T-helper 9 cell (primary cell): Measurements from ENCODE around the gene OXSR1.
"Not testable (repeated sequence)": the region's sequence is repeated elsewhere in the genome, so short reads cannot be mapped to it uniquely, and the experiment has no call there.

Experiments
- DNase-seq: peaks from one replicate; pipeline ENCODE4 v3.0.0-alpha.2; 2020

OXSR1 gene

DNA sequence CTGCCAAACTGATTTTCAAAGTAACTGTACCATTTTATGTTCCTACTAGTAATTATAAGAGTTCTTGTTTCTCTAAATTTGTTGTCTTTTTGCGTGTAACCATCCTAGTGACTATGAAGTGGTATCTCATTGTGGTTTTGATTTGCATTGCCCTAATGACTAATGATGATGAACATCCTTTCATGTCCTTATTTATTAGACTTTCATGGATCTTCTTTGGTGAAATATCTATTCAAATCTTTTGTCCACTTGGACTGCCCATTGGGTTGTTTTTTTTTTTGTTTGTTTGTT, 3.6 kb downstream of the OXSR1 start:
- DNase-seq = no peak

DNA sequence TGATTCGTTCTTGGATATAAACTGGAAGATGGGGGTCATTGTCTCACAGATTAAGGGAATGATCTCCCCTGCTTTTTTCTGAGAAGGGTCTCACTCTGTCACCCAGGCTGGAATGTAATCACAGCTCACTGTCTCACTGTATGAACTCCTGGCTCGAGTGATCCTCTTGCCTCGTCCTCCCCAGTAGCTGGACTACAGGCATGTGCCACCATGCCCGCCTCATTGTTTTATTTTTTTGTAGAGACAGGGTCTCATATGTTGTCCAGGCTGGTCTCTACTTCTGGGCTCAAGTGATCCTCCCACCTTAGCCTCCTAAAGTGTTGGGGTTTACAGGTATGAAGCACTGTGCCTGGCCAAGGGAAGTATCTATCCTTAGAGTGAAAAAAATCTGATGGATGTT, 5.4 kb downstream of the OXSR1 start:
- no peak for DNase-seq

DNA sequence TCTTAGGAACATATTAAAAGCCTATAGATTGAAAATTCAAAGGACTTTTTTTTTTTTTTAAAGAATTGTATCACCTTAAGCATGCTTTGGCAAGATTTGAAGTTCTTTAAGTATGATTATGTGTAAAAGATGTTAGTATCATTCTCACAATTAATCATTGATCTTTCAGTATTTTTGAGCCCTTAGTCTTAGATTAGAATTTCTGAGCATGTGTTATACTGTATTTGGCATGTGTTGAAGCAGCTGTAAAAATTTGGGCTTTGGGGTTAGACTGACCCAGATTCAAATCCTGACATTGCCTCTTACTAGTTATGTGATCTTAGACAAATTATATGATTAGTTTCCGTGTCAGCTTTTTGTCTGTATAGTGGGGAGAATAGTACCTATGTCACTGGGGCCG, 6.3 kb downstream of the OXSR1 start:
- no peak for DNase-seq

DNA sequence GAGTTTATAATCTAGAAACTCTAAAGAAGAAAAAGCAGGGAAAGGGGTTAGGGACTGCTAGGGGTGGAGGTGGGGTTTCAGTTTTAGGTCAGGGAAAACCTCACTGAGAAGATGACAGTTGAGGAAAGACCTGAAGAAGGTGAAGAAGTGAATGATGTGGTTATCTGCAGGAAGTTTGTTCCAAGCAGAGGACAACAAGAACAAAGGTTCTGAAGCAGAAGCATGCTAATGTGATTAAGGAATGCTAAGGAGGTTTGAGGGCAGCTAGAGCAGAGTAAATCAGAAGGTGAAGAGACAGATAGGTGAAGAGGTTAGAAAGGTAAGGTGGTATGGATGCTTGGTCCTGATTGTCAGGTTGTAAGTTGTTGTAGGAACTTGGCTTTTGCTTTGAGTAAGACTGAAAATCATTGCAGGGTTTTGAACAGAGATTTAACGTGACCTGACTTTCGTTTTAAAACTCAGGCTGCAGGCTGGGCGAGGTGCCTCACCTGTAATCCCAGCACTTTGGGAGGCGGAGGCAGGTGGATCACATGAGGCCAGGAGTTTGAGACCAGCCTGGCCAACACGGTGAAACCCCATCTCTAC, 8.6 kb downstream of the OXSR1 start:
- DNase-seq = no peak

DNA sequence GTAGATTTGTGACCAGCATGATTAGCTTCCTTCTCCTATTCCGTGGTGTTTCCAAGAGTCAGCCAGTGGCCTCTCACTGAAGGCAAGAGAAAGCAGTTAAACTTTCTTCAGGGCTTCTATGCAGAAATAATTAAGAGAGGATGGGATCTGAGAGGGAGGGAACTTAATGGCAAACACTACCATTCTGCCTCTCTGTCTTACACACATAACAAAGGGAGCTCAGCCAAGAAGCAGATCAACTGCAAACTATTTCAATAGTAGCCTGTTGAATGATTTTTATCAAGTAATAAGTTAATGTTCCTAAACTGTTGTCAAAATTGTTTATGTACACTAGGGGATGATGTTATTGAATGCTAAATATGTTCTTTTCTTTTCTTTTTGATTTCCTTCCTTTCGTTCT, 11.8 kb downstream of the OXSR1 start:
- DNase-seq = no peak

DNA sequence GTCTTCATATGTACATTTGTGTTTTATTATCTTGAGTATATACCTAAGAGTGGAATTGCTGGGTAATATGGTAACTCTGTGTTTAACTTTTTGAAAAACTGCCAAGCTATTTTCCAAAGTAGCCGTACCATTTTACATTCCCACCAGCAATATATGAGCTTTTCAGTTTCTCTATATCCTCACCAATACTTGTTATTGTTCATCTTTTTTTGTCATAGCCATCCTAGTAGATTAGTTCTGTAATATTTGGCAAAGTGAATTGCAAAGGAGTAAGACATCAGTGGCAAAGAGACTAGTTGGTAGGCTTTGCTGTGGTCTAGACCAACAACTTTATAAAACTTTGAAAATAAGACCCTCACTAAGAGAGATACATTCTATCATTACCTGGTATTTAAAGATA, 21.4 kb downstream of the OXSR1 start:
- DNase-seq = no peak

DNA sequence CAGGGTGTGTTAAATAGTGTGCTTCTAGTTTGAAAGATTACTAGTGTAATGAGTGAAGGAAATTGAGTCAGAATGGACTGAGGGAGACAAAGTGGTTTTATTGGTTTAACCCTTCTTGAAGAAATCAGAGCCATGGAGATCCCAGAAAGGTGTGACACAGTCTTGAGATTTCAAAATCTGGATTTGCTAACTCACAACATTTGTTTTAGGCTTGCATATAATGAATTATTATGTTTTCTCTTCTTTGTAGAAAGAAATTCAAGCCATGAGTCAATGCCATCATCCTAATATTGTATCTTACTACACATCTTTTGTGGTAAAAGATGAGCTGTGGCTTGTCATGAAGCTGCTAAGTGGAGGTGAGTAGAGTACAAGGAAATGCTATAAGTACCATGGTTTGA, 25.1 kb downstream of the OXSR1 start:
- no peak for DNase-seq

DNA sequence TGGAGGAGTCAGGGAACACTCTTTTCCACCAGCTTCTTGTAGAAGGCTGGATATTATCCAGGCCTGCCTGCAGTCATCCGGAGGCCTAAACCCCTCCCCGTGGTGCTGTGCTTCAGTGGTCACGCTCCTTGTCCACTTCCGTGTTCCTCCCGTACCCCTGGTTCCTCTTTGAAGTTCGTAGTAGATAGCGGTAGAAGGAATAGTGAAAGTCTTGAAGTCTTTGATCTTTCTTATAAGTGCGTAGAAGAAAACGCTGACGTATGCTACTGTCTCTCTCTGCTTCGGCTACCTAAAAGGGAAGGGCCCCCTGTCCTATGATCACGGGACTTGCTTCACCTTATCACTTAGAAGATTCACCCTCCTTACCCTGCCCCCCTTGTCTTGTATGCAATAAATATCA, 37.6 kb downstream of the OXSR1 start:
- DNase-seq = not testable (repeated sequence)

DNA sequence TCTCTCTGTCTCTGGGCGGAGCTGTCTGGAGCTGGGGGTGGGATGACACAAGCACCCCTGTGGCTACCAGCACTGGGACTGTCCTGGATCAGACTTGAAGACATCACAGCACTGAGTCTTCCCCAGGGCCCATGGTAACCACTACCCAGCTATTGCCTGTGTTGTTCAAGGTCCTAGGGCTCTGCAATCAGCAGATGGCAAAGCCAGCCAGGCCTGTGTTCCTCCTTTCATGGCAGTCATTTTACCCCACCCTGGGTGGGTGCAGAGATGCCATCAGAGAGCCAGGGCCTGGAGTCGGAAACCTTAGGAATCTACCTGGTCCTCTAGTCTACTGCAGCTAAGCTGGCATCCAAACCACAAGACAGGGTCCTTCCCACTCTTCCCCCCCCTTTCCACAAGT, 38.4 kb downstream of the OXSR1 start:
- DNase-seq = no peak

DNA sequence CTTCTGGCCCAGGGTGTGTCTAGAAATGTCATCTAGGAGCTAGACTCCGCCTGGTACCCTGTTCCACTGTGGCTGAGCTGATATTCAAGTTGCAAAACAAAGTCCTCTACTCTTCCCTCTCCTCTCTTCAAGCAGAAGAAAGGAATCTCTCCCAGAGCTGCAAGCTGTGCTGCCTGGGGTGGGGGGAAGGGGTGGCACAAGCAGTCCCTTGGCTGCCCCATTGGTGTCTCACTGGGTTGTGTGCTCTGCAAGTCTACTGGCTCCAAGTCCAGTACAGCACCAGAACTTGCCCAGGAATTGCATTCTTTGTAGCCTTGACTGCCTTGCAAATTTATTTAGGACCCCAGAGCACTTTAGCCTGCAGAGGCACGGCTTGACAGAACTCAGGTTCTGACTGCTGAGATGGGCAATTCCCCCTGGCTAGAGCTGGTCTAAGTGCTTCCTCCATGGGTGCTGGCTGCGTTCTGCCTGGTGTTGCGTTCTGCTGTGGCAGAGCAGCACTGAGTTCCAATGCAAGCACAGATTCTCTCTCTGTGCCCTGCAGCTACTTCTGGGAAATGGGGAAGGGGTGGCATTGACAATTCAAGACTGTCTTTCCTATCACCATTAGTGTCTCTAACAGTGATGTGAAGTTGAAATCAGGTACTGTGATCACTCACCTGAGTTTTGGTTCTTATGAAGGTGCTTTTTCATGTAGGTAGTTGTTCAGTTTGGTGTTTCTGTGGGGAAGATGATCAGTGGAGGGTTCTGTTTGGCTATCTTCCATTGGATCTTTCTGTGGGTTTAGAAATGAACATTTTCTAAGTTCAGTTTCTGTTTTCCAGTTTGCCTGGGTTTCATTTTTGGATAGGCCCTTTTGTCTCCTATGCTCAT, 39.5 kb downstream of the OXSR1 start:
- DNase-seq = no peak

DNA sequence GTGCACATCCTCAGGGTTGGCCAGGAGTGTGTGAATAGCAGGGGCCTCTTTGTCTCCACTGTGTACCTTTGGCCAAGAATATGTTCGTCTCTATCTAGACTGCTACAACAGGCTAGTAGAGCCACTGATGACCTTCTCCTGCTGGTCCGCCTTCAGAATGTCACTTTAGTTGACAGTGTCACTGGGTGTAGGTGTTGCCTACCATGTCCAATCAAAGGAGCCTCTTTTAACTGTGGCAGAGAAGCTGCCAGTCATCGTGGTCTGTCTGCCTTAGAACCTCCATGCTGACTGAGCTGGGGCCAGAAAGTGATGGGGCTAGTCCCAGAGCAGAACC, 40.1 kb downstream of the OXSR1 start:
- DNase-seq = no peak

DNA sequence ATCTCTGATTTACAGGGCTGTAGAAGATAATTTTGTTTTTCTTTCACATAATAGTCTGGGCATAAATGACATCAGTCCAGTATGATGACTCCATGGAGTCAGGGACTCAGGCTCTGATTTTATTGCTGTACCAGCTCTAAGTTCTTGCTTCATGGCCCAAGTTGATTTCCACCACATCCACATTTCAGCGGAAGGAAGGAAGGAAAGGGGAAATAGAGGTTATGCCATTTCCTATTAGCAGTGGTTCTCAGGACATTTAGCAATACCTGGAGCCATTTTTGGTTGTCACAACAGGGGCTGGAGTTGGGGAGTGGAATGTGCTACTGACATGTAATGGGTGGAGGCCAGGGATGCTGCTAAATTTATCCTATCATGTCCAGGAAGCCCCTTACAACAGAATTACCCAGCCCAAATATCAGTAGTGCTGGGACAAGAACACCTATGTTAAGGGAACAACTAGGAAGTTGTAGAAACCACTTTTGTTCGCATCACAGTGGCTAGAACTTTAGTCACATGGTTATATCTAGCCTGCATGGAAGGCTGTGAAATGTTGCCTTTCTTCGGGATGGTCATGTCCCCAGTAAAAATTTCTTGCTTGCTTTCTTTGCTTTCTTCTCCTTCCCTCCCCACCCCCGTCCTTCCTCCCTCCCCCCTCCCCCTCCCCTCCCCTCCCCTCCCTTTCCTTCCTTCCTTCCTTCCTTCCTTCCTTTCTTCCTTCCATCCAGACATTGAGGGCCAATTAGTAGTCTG, 42.1 kb downstream of the OXSR1 start:
- DNase-seq = no peak

DNA sequence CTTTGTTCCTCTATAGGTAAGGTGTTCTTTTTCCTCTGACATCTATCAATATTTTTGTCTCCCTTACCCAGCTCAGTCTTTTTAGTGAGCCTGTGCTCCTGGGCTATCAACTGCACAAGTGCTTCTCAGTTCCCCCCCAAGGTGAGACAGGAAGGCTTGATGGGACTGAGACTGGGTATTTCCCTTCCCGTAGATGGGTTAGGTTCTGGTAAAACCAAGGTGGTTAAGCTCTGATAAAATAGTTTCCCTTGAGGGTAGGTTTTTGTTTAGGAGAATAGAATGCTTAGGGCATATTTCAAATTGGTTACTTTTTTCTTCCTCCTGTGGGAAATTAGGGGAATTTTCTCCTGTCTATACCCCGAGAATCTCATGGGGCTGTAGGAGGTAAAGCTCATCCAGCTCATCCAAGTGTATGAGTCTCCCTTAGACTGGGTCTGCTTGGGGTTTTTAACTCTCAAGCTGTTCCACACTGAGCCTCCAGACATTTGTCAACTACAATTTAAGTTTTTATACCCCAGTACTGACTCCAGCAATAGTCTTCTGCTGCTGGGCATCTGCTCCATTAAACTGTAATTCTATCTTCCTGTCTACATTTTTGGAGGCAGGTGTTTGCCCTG, 44.9 kb downstream of the OXSR1 start:
- DNase-seq = no peak

DNA sequence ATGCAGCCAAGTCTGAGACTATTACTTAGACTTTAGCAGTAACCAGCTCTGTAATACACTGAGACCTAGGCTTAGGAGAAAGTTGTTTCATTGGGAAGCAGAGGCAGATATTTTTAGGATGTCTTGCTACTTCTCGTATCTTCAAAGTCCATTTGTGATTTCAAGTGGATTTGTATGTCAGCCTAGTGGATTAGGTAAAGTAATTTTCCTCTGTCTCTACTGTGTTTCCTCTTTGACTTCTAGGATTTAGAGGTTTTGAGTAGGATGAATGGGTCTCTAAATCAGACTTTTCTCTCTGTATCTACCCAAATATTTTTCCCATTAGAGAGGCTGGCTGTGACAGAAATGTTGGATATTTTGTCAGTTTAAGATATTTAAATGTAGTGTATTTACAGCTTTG, 46.8 kb downstream of the OXSR1 start:
- no peak for DNase-seq

DNA sequence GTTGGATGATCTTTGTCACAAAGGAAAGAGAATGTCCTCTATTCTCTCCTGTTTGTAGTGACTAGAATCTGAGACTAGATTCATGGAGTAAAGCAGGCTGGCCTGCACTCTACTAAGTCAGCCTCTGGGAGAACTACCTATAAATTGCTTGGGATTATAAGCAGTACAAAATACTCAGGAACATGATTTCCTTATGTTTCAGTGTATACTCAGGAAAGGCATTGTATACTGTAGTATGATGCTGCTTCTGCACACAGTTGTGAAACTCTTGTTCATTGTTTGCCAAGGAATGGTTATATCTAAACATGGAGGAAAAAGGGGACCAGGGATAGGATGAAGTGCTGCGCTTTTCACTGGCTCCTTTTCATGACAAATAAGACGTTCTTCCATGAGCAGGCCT, 49.2 kb downstream of the OXSR1 start:
- DNase-seq = no peak

DNA sequence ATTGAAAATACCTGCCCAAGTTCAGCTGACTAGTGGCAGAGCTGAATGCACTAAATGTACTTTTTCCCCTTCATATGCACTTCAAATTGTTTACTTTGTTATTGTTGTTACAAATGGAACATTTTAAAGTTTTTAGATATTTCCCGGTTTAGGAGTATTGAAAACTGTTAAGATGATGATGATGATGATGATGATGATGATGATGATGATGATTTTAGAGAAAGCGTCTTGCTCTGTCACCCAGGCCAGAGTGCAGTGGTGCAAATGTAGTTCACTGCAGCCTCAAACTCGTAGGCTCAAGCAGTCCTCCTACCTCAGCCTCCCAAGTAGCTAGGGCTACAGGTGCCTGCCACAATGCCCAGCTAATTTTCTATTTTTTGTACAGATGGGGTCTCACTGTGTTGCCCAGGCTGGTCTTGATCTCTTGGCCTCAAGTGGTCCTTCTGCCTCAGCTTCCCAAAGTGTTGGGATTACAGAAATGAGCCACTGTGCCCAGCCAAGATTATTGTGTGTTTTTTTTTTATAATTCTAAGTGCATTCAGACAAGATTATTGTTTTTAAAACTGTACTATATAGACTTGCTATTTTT, 54.4 kb downstream of the OXSR1 start:
- no peak for DNase-seq

DNA sequence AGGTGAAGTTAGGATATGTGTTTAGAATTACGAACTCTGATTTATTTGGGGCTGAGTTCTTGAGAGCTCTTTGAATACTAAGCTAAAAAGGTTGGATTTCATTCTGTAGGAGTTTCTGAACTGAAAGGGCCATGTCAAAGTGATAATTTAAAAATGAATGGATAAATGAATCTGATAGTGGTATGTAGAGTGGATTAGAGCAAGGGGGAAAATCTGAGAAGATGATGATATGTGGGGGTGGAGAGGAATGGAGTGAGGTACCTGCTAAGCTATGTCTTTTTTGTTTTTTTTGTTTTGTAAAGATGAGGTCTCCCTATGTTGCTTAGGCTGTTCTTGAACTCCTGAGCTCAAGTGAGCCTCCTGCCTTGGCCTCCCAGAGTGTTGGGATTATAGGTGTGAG, 55.7 kb downstream of the OXSR1 start:
- no peak for DNase-seq

DNA sequence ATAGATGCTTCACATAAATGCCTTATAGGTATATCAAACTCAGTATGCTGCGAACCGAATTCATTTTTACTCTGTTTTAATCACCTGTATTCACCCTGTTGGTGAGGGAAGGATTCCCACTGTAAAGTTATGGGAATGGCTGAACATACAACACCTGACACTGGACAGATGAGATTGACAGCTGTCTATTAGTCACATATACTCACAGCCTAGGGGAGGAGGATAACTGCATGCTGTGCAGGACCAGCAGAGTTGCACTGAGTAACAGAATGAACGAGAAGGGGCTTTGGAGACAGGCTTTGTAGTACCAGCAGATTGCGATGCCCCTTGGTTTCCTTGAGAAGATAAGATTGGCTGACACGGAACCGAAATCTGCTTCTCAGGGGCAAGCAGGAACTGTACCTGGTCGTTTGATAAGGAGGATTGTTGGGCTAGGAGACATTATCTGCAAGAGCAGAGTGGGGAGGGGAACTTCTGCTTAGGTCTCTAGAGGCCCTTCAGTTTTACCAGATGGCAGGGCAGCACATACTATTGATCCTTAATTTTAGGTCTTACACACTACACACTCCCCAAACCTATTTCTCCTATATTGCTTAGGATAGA, 56.8 kb downstream of the OXSR1 start:
- no peak for DNase-seq

DNA sequence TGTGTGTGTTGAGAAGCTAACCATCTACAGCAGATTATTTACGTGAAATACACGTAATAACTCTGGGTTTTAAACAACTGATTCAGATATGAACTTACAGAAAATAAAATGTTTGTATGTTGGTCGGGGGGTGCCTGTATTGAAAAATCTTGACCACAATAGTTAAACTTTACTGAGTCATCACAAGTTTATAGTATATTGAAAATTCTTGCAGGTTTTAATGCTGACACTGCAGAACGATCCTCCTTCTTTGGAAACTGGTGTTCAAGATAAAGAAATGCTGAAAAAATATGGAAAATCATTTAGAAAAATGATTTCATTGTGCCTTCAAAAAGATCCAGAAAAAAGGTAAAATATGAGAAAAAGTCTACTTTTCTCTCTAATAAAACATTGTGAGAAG, 59.0 kb downstream of the OXSR1 start:
- DNase-seq = no peak

DNA sequence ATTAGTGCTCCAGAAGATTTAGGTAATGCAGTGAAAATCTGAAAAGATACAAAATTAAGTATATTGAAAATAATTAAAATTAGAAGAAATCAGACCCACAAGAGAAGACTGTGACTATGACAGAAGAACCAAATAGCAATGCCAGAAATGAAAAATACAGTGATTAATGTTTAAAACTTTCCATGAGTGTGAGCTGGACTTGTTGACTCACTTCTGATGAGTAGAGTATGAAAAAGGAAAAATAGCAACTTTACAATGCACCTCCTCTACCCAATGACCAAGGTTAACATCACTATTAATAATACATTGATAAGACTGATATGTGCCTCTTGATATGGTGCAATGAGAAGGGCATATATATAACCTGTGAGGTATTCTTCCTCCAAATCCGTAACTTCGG, 60.9 kb downstream of the OXSR1 start:
- no peak for DNase-seq

DNA sequence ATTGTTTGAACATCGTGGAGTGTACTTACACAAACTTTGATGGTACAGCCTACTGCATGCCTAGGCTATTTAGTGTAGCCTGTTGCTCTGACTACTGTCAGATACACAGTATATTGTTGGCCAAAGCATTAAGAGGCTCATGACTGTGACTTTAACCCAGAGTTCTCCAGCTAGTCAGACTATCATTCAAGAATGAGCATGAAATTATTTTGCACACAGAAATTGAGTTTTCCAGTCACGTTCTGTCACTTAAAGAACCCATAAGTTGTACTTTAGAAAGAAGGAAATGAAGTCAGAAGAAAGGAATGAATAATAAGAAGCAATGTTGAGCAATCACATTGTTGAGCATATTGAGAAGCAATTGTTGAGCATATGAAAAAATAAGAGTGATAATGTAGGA, 62.7 kb downstream of the OXSR1 start:
- no peak for DNase-seq

DNA sequence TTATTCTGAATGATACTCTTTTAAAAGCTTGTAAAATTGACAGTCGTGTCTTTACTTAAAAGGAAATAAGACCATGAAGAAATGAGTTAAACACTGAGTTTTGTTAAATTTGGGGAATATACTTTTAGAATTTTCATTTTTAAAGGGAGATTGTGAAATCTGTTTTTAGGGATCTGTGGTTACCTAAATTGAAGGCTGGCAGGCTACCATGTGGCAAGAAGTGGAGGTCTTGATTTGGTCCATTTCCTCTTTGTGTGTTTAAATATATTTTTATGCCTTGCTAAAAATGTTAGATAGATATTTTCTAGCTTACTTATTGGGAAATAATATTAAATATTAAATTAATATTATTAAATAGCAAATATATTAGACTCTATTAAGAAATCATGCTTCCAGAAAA, 63.7 kb downstream of the OXSR1 start:
- DNase-seq = no peak

DNA sequence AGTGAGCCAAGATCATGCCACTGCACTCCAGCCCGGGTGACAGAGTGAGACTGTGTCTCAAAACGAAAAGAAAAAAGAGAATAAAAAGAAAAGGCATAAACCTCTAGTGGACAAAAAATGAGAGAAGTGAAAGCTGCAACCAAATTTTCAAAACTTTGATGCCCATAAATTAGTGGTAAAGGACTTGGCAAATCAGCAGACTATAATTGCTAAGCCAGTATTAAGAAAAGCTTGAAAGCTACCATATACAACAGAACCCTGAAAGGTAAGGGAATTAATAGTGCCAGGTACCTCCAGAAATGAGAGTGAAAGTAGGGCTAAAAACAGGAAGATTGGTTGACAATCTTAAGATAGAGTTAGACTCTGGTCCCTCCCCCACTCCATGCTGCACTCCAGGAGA, 67.4 kb downstream of the OXSR1 start:
- DNase-seq = no peak
